GM19025 (cell line): ENCODE data around the gene FAH.
A peak's percentile ranks its signal among the peaks of the same experiment; 100 is the strongest.
"Not testable (repeated sequence)": the region's sequence is repeated elsewhere in the genome, so short reads cannot be mapped to it uniquely, and the experiment has no call there.

Source experiments
- ATAC-seq: cut with Tn5 transposase; IDR thresholded peaks from one replicate; pipeline ENCODE4 v1.9.1; 2021; ENCODE audit warnings: mild to moderate bottlenecking, low read depth, moderate library complexity; ENCODE audit not compliant: unreplicated experiment

FAH gene

DNA sequence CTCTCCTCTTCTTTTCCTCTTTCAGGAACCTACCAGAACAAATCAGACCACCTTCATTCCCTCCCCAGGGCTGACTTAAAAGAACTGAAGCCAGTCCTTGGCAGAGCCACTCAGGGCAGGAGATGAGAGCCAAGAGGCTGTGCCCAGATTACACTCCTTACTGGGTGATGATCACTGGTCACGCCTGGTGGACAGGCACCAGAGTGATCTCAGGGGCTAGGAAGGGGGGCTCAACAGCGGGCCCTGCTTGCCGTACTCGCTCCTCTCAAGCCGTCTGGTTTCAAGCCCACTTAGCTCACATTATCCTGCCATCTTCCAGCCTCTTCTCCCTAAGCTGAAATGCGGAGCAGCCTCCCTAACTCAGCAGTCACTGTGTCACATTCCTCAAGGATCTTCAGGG, 1.7 kb upstream of the FAH start:
- no peak for ATAC-seq

DNA sequence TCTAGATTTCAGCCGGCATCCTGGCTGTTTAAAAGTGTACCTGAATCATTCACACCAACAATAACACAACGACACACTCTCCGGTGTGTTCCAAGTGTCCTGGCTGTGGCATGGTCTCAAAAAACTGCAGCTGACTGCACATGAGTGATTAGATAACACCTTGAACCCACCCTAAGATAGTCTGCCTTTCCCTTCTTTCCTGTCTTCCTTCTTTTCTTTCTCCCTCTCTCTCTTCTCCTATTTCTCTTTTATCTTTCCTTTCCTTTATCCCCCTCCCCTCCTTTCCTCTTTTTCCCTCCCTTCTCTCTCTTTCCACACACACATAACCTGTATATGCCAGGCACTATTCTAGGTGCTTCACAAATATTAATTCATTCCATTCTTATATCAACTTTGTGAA, 1.2 kb upstream of the FAH start:
- ATAC-seq = no peak

- ATAC-seq = peak; percentile 54
These were observed 461 bp upstream of the FAH start for GRCh38 chr15:80152180-80152895.

GRCh38 chr15:80153900-80154299, 1.1 kb downstream of the FAH start:
- no peak for ATAC-seq

GRCh38 chr15:80154336-80154735, 1.5 kb downstream of the FAH start:
- no peak for ATAC-seq

DNA sequence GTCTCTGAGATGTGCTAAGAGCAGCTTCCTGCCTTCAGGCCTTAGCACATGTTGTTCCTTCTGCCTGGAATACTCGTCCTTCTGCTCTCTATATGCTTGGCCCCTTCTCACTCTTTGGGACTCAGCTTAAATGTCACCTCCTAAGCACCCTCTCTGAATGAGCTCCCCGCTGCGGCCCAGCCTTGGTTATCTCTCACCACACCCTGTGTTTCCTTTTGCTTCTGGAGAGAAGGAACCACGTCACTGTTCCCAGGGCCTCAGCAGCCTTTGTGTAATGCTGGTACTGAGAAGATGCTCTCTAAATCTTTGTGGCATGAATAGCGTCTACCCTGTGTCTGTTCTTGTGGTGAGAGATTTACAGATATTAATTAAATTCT, 2.2 kb downstream of the FAH start:
- ATAC-seq = no peak

DNA sequence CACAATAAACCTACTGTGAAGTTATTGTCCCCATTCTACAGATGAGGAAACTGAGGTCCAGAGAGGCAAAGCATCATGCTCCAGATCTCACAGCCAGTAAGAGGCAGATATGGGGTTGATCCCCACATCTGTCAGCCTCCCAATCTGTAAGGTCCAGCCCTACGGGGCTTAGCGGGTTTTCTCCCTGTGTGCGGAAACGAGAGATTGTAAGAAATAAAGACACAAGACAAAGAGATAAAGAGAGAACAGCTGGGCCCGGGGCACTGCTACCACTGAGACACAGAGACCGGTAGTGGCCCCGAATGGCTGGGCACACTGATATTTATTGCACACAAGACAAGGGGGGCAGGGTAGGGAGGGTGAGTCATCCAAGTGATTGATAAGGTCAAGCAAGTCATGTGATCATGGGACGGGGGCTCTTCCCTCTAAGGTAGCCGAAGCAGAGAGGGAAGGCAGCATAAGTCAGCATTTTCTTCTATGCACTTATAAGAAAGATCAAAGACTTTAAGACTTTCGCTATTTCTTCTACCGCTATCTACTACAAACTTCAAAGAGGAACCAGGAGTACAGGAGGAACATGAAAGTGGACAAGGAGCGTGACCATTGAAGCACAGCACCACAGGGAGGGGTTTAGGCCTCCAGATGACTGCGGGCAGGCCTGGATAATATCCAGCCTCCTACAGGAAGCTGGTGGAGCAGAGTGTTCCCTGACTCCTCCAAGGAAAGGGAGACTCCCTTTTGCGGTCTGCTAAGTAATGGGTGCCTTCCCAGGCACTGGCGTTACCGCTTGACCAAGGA, 2.8 kb downstream of the FAH start:
- not testable (repeated sequence) for ATAC-seq

DNA sequence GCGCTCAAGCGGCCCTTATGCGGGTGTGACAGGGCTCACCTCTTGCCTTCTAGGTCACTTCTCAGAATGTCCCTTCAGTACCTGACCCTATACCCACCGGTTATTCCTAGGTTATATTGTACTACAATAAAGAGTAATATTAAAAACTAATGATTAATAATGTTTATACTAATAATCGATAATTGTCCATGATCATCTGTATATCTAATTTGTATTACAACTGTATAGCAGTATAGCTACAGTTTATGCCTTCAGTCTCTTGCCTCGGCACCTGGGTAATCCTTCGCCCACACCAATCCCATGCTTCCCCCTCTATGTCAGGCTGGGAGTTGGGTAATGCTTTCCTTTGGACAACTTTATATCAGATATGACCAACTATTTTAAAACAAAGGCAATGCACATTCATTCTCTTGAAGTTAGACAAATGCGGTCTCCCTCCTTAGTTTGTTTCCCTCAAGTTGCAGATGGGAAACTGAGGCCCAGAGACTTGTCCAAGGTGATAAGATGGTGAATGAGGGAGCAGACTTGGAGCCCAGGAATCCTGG, 3.4 kb downstream of the FAH start:
- ATAC-seq = no peak

- ATAC-seq = no peak
These were observed 4.4 kb downstream of the FAH start for GRCh38 chr15:80157215-80157614.

GRCh38 chr15:80159301-80159700, 6.5 kb downstream of the FAH start:
- no peak for ATAC-seq

- ATAC-seq = no peak
These were observed 7.2 kb downstream of the FAH start for GRCh38 chr15:80159811-80160569.

DNA sequence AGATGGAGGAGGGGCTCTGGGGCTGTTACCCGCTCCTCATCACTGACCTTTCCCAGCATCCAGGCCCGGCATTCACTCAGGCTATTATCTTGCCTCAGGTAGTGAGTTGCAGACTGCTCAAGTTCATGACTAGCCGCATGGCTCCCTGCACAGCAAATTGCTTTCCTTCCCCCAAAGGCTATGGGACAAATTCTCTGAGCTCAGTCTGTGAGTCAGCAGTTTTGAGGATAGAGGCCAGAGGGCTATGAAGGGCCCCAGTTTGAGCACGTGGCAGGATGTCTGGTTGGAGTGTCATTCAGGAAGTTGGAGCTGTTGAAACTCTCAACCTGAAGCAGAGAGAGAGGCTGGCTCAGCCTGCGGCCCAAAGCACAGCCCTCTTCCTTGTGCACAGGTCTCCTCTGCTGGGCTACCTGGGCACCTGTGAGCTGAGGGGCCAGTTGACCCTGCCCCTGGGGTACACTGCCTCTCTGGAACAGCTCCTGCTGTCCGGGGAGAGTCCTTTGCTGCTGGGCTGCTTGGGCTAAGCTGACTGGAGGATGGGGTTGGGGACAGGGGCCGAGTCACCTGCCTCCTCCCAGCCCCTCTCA, 7.9 kb downstream of the FAH start:
- ATAC-seq = peak; percentile 55

GRCh38 chr15:80161468-80162016, 8.7 kb downstream of the FAH start:
- ATAC-seq = no peak

- ATAC-seq = no peak
These were observed 9.3 kb downstream of the FAH start for GRCh38 chr15:80162059-80162554.

GRCh38 chr15:80163217-80163616, 10.4 kb downstream of the FAH start:
- no peak for ATAC-seq

- no peak for ATAC-seq
These were observed 11.1 kb downstream of the FAH start for GRCh38 chr15:80163897-80164296.

DNA sequence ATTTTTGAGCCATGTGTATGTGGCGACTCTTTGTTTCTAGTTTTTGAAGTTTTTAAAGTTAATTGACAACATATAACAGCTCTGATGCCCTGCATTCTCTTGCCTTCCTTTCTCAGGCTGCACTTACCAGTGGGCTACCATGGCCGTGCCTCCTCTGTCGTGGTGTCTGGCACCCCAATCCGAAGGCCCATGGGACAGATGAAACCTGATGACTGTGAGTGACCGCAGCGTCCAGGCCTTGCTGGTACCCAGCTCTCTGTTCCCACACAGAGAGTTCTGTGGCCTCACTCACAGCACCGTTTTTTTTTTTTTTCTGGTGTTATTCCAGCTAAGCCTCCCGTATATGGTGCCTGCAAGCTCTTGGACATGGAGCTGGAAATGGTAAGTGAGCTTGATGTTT, 15.1 kb downstream of the FAH start:
- no peak for ATAC-seq

DNA sequence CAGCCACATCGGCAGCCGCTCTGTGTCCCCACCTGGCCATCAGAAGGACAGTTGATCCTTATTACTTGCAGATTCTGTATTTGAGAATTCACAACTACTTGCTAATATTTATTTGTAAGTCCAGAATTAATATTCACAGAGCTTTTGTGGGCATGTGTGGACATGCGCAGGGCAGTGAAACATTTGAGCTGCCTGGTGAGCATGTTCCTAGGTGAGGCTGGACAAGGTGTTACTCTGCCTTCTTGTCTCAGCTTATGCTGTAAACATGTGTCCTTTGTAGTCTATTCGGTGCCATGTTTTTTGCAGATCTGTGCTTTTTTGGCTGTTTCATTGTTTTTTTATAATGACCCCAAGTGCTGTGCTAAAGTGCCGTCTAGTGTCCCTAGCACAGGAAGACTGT, 15.6 kb downstream of the FAH start:
- no peak for ATAC-seq

DNA sequence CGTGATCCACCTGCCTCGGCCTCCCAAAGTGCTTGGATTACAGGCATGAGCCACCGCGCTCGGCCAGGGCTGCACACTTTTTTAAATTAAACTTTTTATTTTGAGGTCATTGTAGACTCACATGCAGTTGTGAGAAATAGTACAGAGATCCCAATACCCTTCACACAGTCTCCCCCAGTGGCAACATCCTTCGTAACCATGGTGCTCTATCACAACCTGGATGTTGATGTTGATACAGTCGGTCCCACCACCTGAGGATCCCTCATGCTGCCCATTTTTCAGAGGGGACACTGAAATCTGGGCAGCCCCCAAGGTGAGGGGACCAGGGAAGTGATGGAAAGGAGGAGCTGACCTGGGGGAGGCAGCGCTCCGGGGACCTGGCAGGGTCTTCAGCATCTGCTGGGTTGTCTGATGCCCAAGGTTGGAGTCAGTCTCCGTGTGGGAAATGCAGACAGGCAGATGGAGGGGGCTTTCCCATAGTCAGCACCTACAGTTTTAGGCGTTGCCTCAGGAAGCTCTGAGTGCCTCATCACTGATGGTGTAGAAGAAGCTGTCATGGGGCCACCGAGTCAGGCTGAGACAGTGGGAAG, 17.1 kb downstream of the FAH start:
- ATAC-seq = no peak

DNA sequence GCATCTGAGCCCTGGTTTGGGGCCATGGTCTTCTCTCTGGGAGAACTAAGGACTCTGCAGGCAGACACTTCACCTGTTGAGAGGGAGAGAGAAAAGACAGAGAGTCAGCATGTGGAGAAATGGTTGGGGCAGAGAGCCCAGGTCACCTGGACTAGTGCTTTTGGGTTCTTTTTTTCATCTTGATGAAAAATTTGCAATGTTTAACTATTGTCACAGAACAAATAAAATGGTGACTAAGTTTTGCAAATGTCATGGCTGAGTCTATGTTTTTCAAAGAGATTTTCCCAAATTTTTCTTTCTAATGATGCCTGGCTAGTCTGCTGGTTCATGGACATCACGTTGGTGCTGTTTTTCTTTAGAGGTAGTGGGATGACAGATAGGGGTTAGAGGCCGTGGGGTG, 17.8 kb downstream of the FAH start:
- no peak for ATAC-seq
